H1 (cell line): ENCODE results near the gene DPYSL4. TPM values are rescaled to one million over a fixed set of nuclear protein-coding genes. Genes with fewer than 3 reads are reported as not detected.

ENCODE experiments used
- ASH2L ChIP-seq: fragments of 200-600, 300-600 bp; sonication (generic); IDR thresholded peaks from one replicate; pipeline ENCODE4 v1.7.1; 2017; ENCODE audit warnings: low read length
- ATF3 ChIP-seq: IDR thresholded peaks from 2 replicates; pipeline ENCODE4 v1.6.1; 2011; ENCODE audit warnings: low read depth, mild to moderate bottlenecking, low read length; ENCODE audit not compliant: insufficient read depth
- BCL11A ChIP-seq, 2 experiments: IDR thresholded peaks; one replicate each; pipeline ENCODE4 v1.6.1; 2011; ENCODE audit warnings: low read depth in 2 of 2, low read length in 2 of 2, mild to moderate bottlenecking in 2 of 2
- BRCA1 ChIP-seq: IDR thresholded peaks from 2 replicates; pipeline ENCODE4 v1.6.1; 2012; ENCODE audit warnings: low read depth, low read length, improper control_type of control experiment
- CREB1 ChIP-seq: IDR thresholded peaks from 2 replicates; pipeline ENCODE4 v1.6.1; 2012; ENCODE audit warnings: inconsistent platforms
- CTBP2 ChIP-seq: IDR thresholded peaks from 2 replicates; pipeline ENCODE4 v1.7.0; 2011; ENCODE audit warnings: borderline replicate concordance, mild to moderate bottlenecking, moderate library complexity, mixed read lengths, low read length; ENCODE audit not compliant: insufficient read depth, insufficient read length
- EGR1 ChIP-seq: IDR thresholded peaks from 2 replicates; pipeline ENCODE4 v1.6.1; 2011; ENCODE audit warnings: low read depth, low read length, borderline replicate concordance
- GTF2F1 ChIP-seq: IDR thresholded peaks from 2 replicates; pipeline ENCODE4 v1.6.1; 2012; ENCODE audit warnings: low read depth, low read length, improper control_type of control experiment, borderline replicate concordance
- HDAC2 ChIP-seq, 2 experiments: fragments of 300-600 bp in 1 of 2; sonication (generic) in 1 of 2; IDR thresholded peaks; 2 replicates each; pipeline ENCODE4 v1.6.1; 2011 to 2012; ENCODE audit warnings: low read depth in 2 of 2, low read length in 2 of 2, mild to moderate bottlenecking in 2 of 2, moderate library complexity in 2 of 2, borderline replicate concordance in 1 of 2, inconsistent platforms in 1 of 2
- JUN ChIP-seq: IDR thresholded peaks from 2 replicates; pipeline ENCODE4 v1.6.1; 2011; ENCODE audit warnings: low read depth, mild to moderate bottlenecking, improper control_type of control experiment, low read length
- RAD21 ChIP-seq, 2 experiments: IDR thresholded peaks in 1 of 2; conservative IDR thresholded peaks in 1 of 2; 2 replicates each; pipeline ENCODE4 v1.6.1; 2011; ENCODE audit warnings: low read depth in 2 of 2, low read length in 2 of 2, improper control_type of control experiment in 1 of 2, inconsistent platforms in 1 of 2, mild to moderate bottlenecking in 1 of 2, moderate library complexity in 1 of 2
- RBBP5 ChIP-seq: IDR thresholded peaks from 2 replicates; pipeline ENCODE4 v1.7.1; 2012; ENCODE audit warnings: low read depth, mild to moderate bottlenecking, inconsistent platforms, low read length, moderate library complexity, borderline replicate concordance
- RFX5 ChIP-seq: IDR thresholded peaks from 2 replicates; pipeline ENCODE4 v1.6.1; 2011; ENCODE audit warnings: low read depth, low read length, improper control_type of control experiment, borderline replicate concordance
- RXRA ChIP-seq: IDR thresholded peaks from 2 replicates; pipeline ENCODE4 v1.6.1; 2011; ENCODE audit warnings: low read depth, mild to moderate bottlenecking, low read length, moderate library complexity; ENCODE audit not compliant: insufficient read depth
- SIRT6 ChIP-seq: IDR thresholded peaks from one replicate; pipeline ENCODE4 v1.7.1; 2012; ENCODE audit warnings: low read length, inconsistent platforms
- SRF ChIP-seq: IDR thresholded peaks from 2 replicates; pipeline ENCODE4 v1.6.1; 2011; ENCODE audit warnings: mild to moderate bottlenecking, low read depth, low read length, moderate library complexity
- TAF7 ChIP-seq: optimal IDR thresholded peaks from 2 replicates; pipeline ENCODE3; 2011; ENCODE audit warnings: low read depth, mild to moderate bottlenecking, inconsistent platforms, low read length, moderate library complexity, borderline replicate concordance
- USF2 ChIP-seq: IDR thresholded peaks from 2 replicates; pipeline ENCODE4 v1.6.1; 2011; ENCODE audit warnings: low read length, improper control_type of control experiment
- polyA plus RNA-seq, 7 experiments: library from polyadenylated mRNA; depleted of rRNA in 3 of 7; stranded (reverse) in 5 of 7; unstranded in 2 of 7; fragments of >200 nt in 5 of 7; fragments of 200-250 nt in 2 of 7; gene quantifications; 1 replicate in 5 of 7; 2 replicates in 1 of 7; 4 replicates in 1 of 7; pipeline versions ENCODE4 v1.2.1 to v1.2.3, GENCODE V29; 2011 to 2013; ENCODE audit warnings: missing spikeins in 2 of 7, mixed read lengths in 2 of 7
- total RNA-seq: library from RNA; stranded (reverse); fragmentation: NEBNext Ultra II Directional; extraction: Animal tissue kit (Norgen Biotek cat#: 25700); gene quantifications from 2 replicates; pipeline ENCODE4 v1.2.1, GENCODE V29; 2021

The DPYSL4 gene
- total and polyA plus RNA-seq, 2 of the 8 experiments (the other 6 are each of a cell fraction or from before 2014, with no cell fraction given), result 12.9 to 15.2 TPM

GRCh38 chr10:132187430-132188138, 836 bp downstream of the DPYSL4 start (continued):
- TF ChIP-seq ATF3 (no peak), RBBP5 (0 out of 2 replicates have a peak, but pooled peaks have one; percentile 48), EGR1 (no peak), RXRA (no peak), ASH2L (no peak), USF2 (no peak), JUN (no peak), SRF (no peak), GTF2F1 (no peak), CTBP2 (no peak), RFX5 (no peak), BRCA1 (no peak), RAD21 (IDR thresholded peaks at IDR 0.05 in 1 of 2, conservative IDR thresholded peaks at IDR 0.05 in 1 of 2; ENCODE audit: low read depth in 2 of 2, low read length in 2 of 2) (no peak), TAF7 (no peak), CREB1 (peak; percentile 79), SIRT6 (no peak), BCL11A (IDR thresholded peaks at IDR 0.05; ENCODE audit: low read depth in 2 of 2, low read length in 2 of 2) (no peak), HDAC2 (IDR thresholded peaks at IDR 0.05; ENCODE audit: borderline replicate concordance in 1 of 2, low read depth in 2 of 2, low read length in 2 of 2) (no peak)
